Suprapubic skin (tissue), 4 donors: ENCODE measurements around the gene CDC42BPG. TPM values are rescaled to one million over a fixed set of nuclear protein-coding genes. Genes with fewer than 3 reads are reported as not detected.

Source experiments
- DNase-seq, 2 donors: peaks; one replicate each; pipeline ENCODE4 v3.0.0-alpha.2; 2019; ENCODE audit warnings: low spot score in 2 of 2
- H3K27ac ChIP-seq: fragments of 200-600 bp; sonication (generic); one replicate; pipeline ENCODE4 v1.5.1; 2019
- H3K27me3 ChIP-seq: fragments of 200-600 bp; sonication (generic); one replicate; pipeline ENCODE4 v1.5.1; 2019
- H3K36me3 ChIP-seq: fragments of 200-600 bp; sonication (generic); one replicate; pipeline ENCODE4 v1.5.1; 2019
- H3K4me1 ChIP-seq: fragments of 200-600 bp; sonication (generic); one replicate; pipeline ENCODE4 v1.5.1; 2019
- H3K4me3 ChIP-seq: fragments of 200-600 bp; sonication (generic); one replicate; pipeline ENCODE4 v1.5.1; 2019; ENCODE audit warnings: mild to moderate bottlenecking
- H3K9me3 ChIP-seq: fragments of 200-600 bp; sonication (generic); one replicate; pipeline ENCODE4 v1.5.1; 2019
- CTCF ChIP-seq, 2 donors: fragments of 200-600 bp in 1 of 2; fragments of 450-650 bp in 1 of 2; sonication (generic) in 1 of 2; IDR thresholded peaks; one replicate each; pipeline ENCODE4 v1.5.1; 2016 to 2019; ENCODE audit warnings: antibody characterized with exemption in 2 of 2, mild to moderate bottlenecking in 1 of 2, moderate library complexity in 1 of 2
- EP300 ChIP-seq: sonication (generic); formaldehyde crosslinking; IDR thresholded peaks from one replicate; pipeline ENCODE4 v1.6.1; 2017; ENCODE audit warnings: antibody characterized with exemption
- POLR2A ChIP-seq, 2 donors: fragments of 450-650 bp; IDR thresholded peaks; one replicate each; pipeline ENCODE4 v1.6.1; 2017; ENCODE audit warnings: antibody characterized with exemption in 2 of 2, mild to moderate bottlenecking in 2 of 2, moderate library complexity in 2 of 2
- POLR2AphosphoS5 ChIP-seq, 3 donors: sonication (generic); formaldehyde crosslinking; IDR thresholded peaks; one replicate each; pipeline ENCODE4 v1.6.1; 2017; ENCODE audit warnings: antibody characterized with exemption in 3 of 3
- WGBS: methylation state at CpG from one replicate; pipeline ENCODE4 v1.1.5; 2018; 5-methylcytosine and 5-hydroxymethylcytosine counted together
- total RNA-seq, 4 donors: library from RNA; depleted of rRNA; stranded (reverse); fragments of >200 nt; gene quantifications; one replicate each; pipeline ENCODE4 v1.1.0, GENCODE V29; 2016

CDC42BPG gene
- total RNA-seq, 4 donors from 2014 or later = 42.2 to 64.9 (median 61.1) TPM

GRCh38 chr11:64790205-64791095 is 54.0 kb downstream of the CDC42BPG start:
- no peak for DNase-seq
- peaks cover 23% of the 10 kb centered on the region for H3K36me3 ChIP-seq

GRCh38 chr11:64789331-64790204 is 54.9 kb downstream of the CDC42BPG start:
- no peak for DNase-seq
- Histone ChIP-seq H3K4me1 (peaks cover 3% of the 10 kb centered on the region), H3K27me3 (no peaks in the 10 kb centered on the region), H3K36me3 (peaks cover 23% of the 10 kb centered on the region), H3K27ac (no peak overlapping the region), H3K4me3 (no peak overlapping the region), H3K9me3 (no peaks in the 10 kb centered on the region)
- 81% methylated on average over 9 of the region's 15 CpGs for WGBS
- TF ChIP-seq EP300 (no peak), POLR2AphosphoS5 (IDR thresholded peaks at IDR 0.05) (no peak), POLR2A (IDR thresholded peaks at IDR 0.05) (no peak), CTCF (IDR thresholded peaks at IDR 0.05) (no peak)

More at GRCh38 chr11:64790205-64791095, 54.0 kb downstream of the CDC42BPG start:
- Histone ChIP-seq H3K4me3 (no peak overlapping the region), H3K9me3 (no peaks in the 10 kb centered on the region), H3K4me1 (peaks cover 3% of the 10 kb centered on the region), H3K27me3 (no peaks in the 10 kb centered on the region), H3K27ac (no peak overlapping the region)
- TF ChIP-seq CTCF (IDR thresholded peaks at IDR 0.05) = no peak
- 85% methylated on average over 20 of the region's 25 CpGs for WGBS

GRCh38 chr11:64788321-64789215 is 55.9 kb downstream of the CDC42BPG start:
- 80% methylated on average over 3 of the region's 9 CpGs for WGBS

More at GRCh38 chr11:64788321-64789215, 55.9 kb downstream of the CDC42BPG start:
- DNase-seq = no peak
- Histone ChIP-seq H3K9me3 (no peaks in the 10 kb centered on the region), H3K27me3 (no peaks in the 10 kb centered on the region), H3K4me3 (no peak overlapping the region), H3K27ac (no peak overlapping the region), H3K36me3 (peaks cover 23% of the 10 kb centered on the region), H3K4me1 (peaks cover 3% of the 10 kb centered on the region)
- no peak for TF ChIP-seq EP300
- TF ChIP-seq POLR2AphosphoS5 (IDR thresholded peaks at IDR 0.05) = no peak
- no peak for TF ChIP-seq POLR2A (IDR thresholded peaks at IDR 0.05)
- no peak for TF ChIP-seq CTCF (IDR thresholded peaks at IDR 0.05)
